IMR-90 (cell line): ENCODE results near the gene PHLDB1. TPM values are rescaled to one million over a fixed set of nuclear protein-coding genes. Genes with fewer than 3 reads are reported as not detected.

Experiments used
- ATAC-seq: fragments of 200-7000 bp; cut with Tn5 transposase; 2 replicates; pipeline ENCODE4 v1.9.1; 2020; ENCODE audit warnings: low read depth, mild to moderate bottlenecking, moderate library complexity
- BruUV-seq: library from RNA; stranded (reverse); fragments of 400-500 nt; replicated peaks from 2 replicates; lab custom pipeline; 2021; lab: Mats Ljungman, UMichigan
- CTCF ChIA-PET: fragments of 300-600 bp; formaldehyde crosslinking; extraction: SDS; loops from one replicate; lab custom pipeline; 2021; ENCODE audit warnings: antibody characterized with exemption; lab: Yijun Ruan, JAX
- POLR2A ChIA-PET: fragments of 300-600 bp; sonication (Branson Sonifier 250); formaldehyde crosslinking; loops from one replicate; lab custom pipeline; 2022; ENCODE audit warnings: antibody characterized with exemption; ENCODE audit not compliant: unreplicated experiment; lab: Charles Lee
- DNase-seq: peaks from one replicate; pipeline ENCODE4 v3.0.0; 2013
- H2AFZ ChIP-seq: replicated peaks from 2 replicates; pipeline ENCODE3; 2013; ENCODE audit warnings: low read length, mild to moderate bottlenecking; ENCODE audit not compliant: poor library complexity
- H2AK5ac ChIP-seq: 2 replicates; pipeline ENCODE4 v1.6.1; 2013; ENCODE audit warnings: low read depth, low read length, inconsistent platforms
- H2AK9ac ChIP-seq: replicated peaks from 2 replicates; pipeline ENCODE3; 2013; ENCODE audit warnings: mild to moderate bottlenecking, low read depth, low read length, moderate library complexity; ENCODE audit not compliant: poor library complexity
- H2BK120ac ChIP-seq: 2 replicates; pipeline ENCODE4 v1.6.1; 2013; ENCODE audit warnings: low read depth, low read length, inconsistent platforms
- H2BK15ac ChIP-seq: 3 replicates; pipeline ENCODE4 v1.6.1; 2013; ENCODE audit warnings: low read depth, low read length, inconsistent platforms
- H2BK20ac ChIP-seq: 2 replicates; pipeline ENCODE4 v1.6.1; 2013; ENCODE audit warnings: low read depth, mild to moderate bottlenecking, inconsistent platforms, low read length, moderate library complexity
- H2BK5ac ChIP-seq: 2 replicates; pipeline ENCODE4 v1.6.1; 2013; ENCODE audit warnings: mild to moderate bottlenecking, low read depth, low read length, inconsistent platforms; ENCODE audit not compliant: poor library complexity, severe bottlenecking
- H3K14ac ChIP-seq: replicated peaks from 2 replicates; pipeline ENCODE4 v1.6.1; 2013; ENCODE audit warnings: low read depth, low read length, inconsistent platforms
- H3K18ac ChIP-seq: 2 replicates; pipeline ENCODE4 v1.6.1; 2013; ENCODE audit warnings: low read depth, low read length, control low read depth
- H3K23ac ChIP-seq: 2 replicates; pipeline ENCODE4 v1.6.1; 2013; ENCODE audit warnings: low read depth, low read length, inconsistent platforms
- H3K27ac ChIP-seq: 2 replicates; pipeline ENCODE4 v1.5.1; 2013; ENCODE audit warnings: mild to moderate bottlenecking, control low read depth, low read length; ENCODE audit not compliant: insufficient read depth
- H3K27me3 ChIP-seq: 2 replicates; pipeline ENCODE4 v1.6.1; 2013; ENCODE audit warnings: low read length; ENCODE audit not compliant: control insufficient read depth, insufficient read depth
- H3K36me3 ChIP-seq: 2 replicates; pipeline ENCODE4 v1.6.1; 2013; ENCODE audit warnings: low read length, mixed read lengths; ENCODE audit not compliant: control insufficient read depth, insufficient read depth
- H3K4ac ChIP-seq: 2 replicates; pipeline ENCODE4 v1.6.1; 2013; ENCODE audit warnings: low read depth, low read length, inconsistent platforms
- H3K4me1 ChIP-seq: 2 replicates; pipeline ENCODE4 v1.6.1; 2013; ENCODE audit warnings: low read length, mixed read lengths; ENCODE audit not compliant: control insufficient read depth, insufficient read depth
- H3K4me2 ChIP-seq: 2 replicates; pipeline ENCODE4 v1.6.1; 2013; ENCODE audit warnings: low read depth, mild to moderate bottlenecking, control low read depth, low read length, moderate library complexity
- H3K4me3 ChIP-seq: 2 replicates; pipeline ENCODE4 v1.5.1; 2013; ENCODE audit warnings: low read depth, mild to moderate bottlenecking, control low read depth, low read length, moderate library complexity; ENCODE audit not compliant: insufficient read depth
- H3K56ac ChIP-seq: 2 replicates; pipeline ENCODE4 v1.6.1; 2013; ENCODE audit warnings: low read length, inconsistent platforms; ENCODE audit not compliant: insufficient read depth; ENCODE audit errors: extremely low read depth
- H3K79me1 ChIP-seq, 2 experiments: 2 replicates each; pipeline ENCODE4 v1.6.1; 2013; ENCODE audit warnings: low read length in 2 of 2, inconsistent platforms in 1 of 2, low read depth in 1 of 2
- H3K9ac ChIP-seq: 2 replicates; pipeline ENCODE4 v1.6.1; 2013; ENCODE audit warnings: low read depth, low read length, control low read depth
- H3K9me1 ChIP-seq: 2 replicates; pipeline ENCODE4 v1.6.1; 2013; ENCODE audit warnings: low read length, inconsistent platforms; ENCODE audit not compliant: insufficient read depth
- H3K9me3 ChIP-seq: 2 replicates; pipeline ENCODE4 v1.6.1; 2013; ENCODE audit warnings: low read length; ENCODE audit not compliant: control insufficient read depth, insufficient read depth
- H4K20me1 ChIP-seq: 2 replicates; pipeline ENCODE4 v1.6.1; 2013; ENCODE audit warnings: low read length, inconsistent platforms; ENCODE audit not compliant: insufficient read depth
- H4K5ac ChIP-seq: 2 replicates; pipeline ENCODE4 v1.6.1; 2013; ENCODE audit warnings: mild to moderate bottlenecking, low read depth, low read length, control low read depth
- H4K8ac ChIP-seq, 2 experiments: 2 replicates each; pipeline ENCODE4 v1.6.1; 2013; ENCODE audit warnings: low read depth in 2 of 2, low read length in 2 of 2, control low read depth in 1 of 2, inconsistent platforms in 1 of 2
- H4K91ac ChIP-seq: 2 replicates; pipeline ENCODE4 v1.6.1; 2013; ENCODE audit warnings: low read depth, low read length, inconsistent platforms; ENCODE audit not compliant: insufficient read depth
- BHLHE40 ChIP-seq: fragments of 150-350 bp; IDR thresholded peaks from 2 replicates; pipeline ENCODE4 v1.6.1; 2016; ENCODE audit warnings: mild to moderate bottlenecking, low read depth, low read length
- FOS ChIP-seq: fragments of 150-350 bp; IDR thresholded peaks from 2 replicates; pipeline ENCODE4 v1.6.1; 2016; ENCODE audit warnings: low read depth, low read length
- RAD21 ChIP-seq: IDR thresholded peaks from 2 replicates; pipeline ENCODE4 v1.6.1; 2012; ENCODE audit warnings: low read length, improper control_type of control experiment
- WGBS, 2 experiments: methylation state at CpG; one replicate each; pipeline versions ENCODE4 v1.1.5 to v1.1.7; 2013; ENCODE audit warnings: missing lambda C conversion rate in 2 of 2; ENCODE audit not compliant: insufficient read length in 1 of 2; ENCODE audit errors: extremely low coverage in 2 of 2; 5-methylcytosine and 5-hydroxymethylcytosine counted together
- dilution Hi-C: fragments of 300-500 bp; cut with HindIII; formaldehyde crosslinking; loops from one replicate; pipeline ENCODE4 v1.14.3; 2018; ENCODE audit warnings: low sequenced_read_pairs; ENCODE audit not compliant: unreplicated experiment
- in situ Hi-C: fragments of 300-500 bp; cut with MboI; formaldehyde crosslinking; loops from 3 replicates; pipeline ENCODE4 v1.14.3; 2019; ENCODE audit warnings: low sequenced_read_pairs, inconsistent platforms, mixed read lengths
- intact Hi-C: fragments of 100-400 bp; cut with micrococcal nuclease; formaldehyde crosslinking; loops from 2 replicates; pipeline ENCODE4 v1.10.0; 2022
- polyA plus RNA-seq, 3 experiments: library from polyadenylated mRNA; depleted of rRNA; stranded (reverse); fragments of >200 nt; gene quantifications; 2 replicates each; pipeline ENCODE4 v1.2.3, GENCODE V29; 2012; ENCODE audit warnings: low replicate concordance in 1 of 3
- total RNA-seq: library from RNA; depleted of rRNA; stranded (reverse); fragments of >200 nt; gene quantifications from 2 replicates; pipeline ENCODE4 v1.2.3, GENCODE V29; 2012

The PHLDB1 gene
- total and polyA plus RNA-seq, 2 of the 4 experiments (the other 2 are of a cell fraction) = 40.0 to 90.4 TPM

GRCh38 chr11:118649941-118650340, 42.5 kb downstream of the PHLDB1 start:
- ATAC-seq (no peak), DNase-seq (no peak)
- Histone ChIP-seq H4K91ac (no peak overlapping the region), H3K27ac (no peak overlapping the region), H2AK5ac (no peak overlapping the region), H2BK5ac (no peak overlapping the region), H3K14ac (no peak overlapping the region), H4K20me1 (peaks cover 24% of the 10 kb centered on the region), H3K79me1 (peaks cover 36 to 62% of the 10 kb centered on the region in 2 experiments), H3K9ac (no peak overlapping the region), H2BK15ac (no peak overlapping the region), H2BK120ac (no peak overlapping the region), H3K18ac (no peak overlapping the region), H3K56ac (no peak overlapping the region), H3K4me2 (no peak overlapping the region), H3K4me3 (no peak overlapping the region), H3K23ac (no peak overlapping the region), H3K9me3 (no peaks in the 10 kb centered on the region), H3K36me3 (peaks cover 74% of the 10 kb centered on the region), H4K5ac (no peak overlapping the region), H2AFZ (no peak overlapping the region), H3K27me3 (no peaks in the 10 kb centered on the region), H3K9me1 (no peaks in the 10 kb centered on the region), H3K4me1 (0 out of 2 replicates have a peak, but pooled peaks cover 1% of the 10 kb centered on the region), H3K4ac (no peak overlapping the region), H4K8ac (no peak overlapping the region), H2AK9ac (no peak overlapping the region), H2BK20ac (no peak overlapping the region)
- CTCF ChIA-PET = no interaction called here
- intact Hi-C loops (no loop called here), in situ Hi-C loops (no loop called here), dilution Hi-C loops (no loop called here)
- WGBS, 2 experiments = 80% methylated on average over 1 of the region's 10 CpGs; no CpG with 5 or more reads in 1 of the 2 experiments
- POLR2A ChIA-PET = no interaction called here
- no TSS peak for BruUV-seq
- no peak for TF ChIP-seq RAD21
- TF ChIP-seq FOS = no peak
- TF ChIP-seq BHLHE40 = no peak
